GM12874 (cell line): ENCODE results near the gene PAK6.

ENCODE experiments used
- TF ChIP-seq, protein P1 (sequence below): IDR thresholded peaks from 2 replicates; pipeline ENCODE4 v1.5.1; 2011; ENCODE audit warnings: low read depth, mild to moderate bottlenecking, control low read depth, low read length, moderate library complexity; ENCODE audit not compliant: insufficient read depth

Gene PAK6

DNA sequence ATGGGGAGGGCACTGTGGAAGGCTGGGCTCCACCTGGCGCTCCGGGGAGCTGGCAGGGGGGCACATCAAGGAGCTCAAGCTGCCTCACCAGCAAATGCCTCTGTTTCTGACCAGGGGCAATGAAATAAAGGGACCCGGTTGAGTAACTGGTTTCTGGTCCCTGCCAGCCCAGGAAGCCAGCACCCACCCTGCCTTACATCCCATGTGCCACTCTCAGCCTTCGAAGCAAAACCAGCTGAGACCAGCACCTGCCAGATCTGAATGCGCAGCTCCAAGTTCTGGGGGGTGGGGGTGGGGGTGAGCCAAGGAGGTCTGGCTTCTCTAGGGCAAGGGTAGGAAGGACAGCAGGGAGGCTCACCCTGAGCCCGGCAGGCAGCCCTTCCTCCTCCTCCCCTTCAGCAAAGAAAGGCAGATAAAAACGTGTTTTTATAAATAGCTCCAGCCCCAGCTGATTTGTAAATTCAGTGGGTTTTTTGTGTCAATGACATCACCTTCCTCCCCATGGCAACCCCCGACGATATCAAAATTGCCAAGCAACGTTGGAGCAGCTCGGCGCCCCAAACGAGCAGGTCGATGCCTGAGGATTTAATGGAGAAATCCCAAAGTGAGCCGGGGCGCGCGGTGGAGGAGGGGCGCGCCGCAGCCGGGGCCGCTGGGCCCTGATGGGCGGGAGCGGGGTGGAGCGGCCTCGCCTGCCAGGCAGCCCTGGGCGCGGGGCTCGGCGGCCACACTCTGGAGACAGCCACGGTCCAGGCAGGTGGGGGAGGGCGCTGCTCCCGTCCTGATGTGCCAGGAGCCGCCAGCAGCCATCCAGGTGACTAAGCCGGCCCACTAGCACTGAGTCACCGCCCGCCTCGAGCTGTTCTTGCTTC is at the start of gene PAK6:
Gene PAK6 (plus strand): TSS at position 532 of the 872 bp plus-strand sequence. CDS start 25,723 bp downstream, outside the sequence.
- TF ChIP-seq, protein P1, sequence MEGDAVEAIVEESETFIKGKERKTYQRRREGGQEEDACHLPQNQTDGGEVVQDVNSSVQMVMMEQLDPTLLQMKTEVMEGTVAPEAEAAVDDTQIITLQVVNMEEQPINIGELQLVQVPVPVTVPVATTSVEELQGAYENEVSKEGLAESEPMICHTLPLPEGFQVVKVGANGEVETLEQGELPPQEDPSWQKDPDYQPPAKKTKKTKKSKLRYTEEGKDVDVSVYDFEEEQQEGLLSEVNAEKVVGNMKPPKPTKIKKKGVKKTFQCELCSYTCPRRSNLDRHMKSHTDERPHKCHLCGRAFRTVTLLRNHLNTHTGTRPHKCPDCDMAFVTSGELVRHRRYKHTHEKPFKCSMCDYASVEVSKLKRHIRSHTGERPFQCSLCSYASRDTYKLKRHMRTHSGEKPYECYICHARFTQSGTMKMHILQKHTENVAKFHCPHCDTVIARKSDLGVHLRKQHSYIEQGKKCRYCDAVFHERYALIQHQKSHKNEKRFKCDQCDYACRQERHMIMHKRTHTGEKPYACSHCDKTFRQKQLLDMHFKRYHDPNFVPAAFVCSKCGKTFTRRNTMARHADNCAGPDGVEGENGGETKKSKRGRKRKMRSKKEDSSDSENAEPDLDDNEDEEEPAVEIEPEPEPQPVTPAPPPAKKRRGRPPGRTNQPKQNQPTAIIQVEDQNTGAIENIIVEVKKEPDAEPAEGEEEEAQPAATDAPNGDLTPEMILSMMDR, result no peak

DNA sequence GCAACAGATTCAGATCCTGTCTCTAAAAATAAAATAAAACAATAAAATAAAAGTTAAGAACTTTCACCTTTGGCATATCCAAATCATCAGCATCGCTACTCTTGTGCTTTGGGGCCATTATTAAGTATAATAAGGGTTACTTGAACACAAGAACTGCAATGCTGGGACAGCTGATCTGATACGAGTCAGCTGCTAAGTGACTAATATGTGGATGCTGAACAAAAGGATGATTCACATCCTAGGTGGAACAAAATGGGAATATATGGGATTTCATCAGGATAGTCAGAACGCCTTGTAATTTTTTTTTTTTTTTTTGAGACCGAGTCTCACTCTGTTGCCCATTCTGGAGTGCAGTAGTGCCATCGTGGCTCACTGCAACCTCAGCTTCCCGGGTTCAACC is 48.3 kb upstream of the PAK6 start:
- TF ChIP-seq, protein P1, result no peak

DNA sequence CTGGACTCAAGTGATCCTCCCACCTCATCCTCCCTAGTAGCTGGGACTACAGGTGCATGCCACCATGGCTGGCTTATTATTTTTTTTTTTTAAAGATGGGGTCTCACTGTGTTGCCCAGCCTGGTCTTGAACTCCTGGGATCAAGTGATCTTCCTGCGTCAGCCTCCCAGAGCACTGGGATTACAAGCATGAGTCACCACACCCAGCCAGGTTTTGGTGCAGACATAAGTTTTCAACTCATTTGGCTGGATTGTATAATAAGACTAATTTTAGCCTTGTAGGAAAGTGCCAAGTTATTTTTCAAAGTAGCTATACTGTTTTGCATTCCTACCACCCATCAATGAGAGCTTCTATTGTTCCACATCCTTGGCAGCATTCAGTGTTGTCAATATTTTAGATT is 45.9 kb upstream of the PAK6 start:
- TF ChIP-seq, protein P1, result no peak

DNA sequence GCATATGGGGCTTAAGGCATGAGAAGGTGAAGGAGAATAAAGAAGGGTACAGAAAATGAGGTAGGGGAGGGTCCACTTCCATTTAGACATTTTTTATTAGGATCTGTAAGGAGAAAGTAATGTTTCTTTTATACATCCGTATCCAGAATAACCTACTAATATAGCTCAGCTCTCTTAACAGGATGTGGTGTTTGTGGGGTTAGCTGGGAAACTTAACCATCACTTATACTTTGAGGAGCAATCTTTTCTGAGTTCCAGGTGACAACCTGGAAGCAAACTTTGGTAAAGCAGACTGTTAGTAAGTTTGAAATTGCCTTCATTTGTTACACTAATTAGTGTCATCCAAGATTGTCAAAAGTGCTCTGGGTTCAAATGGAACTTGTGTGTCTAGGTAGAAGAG is 41.4 kb upstream of the PAK6 start:
- TF ChIP-seq, protein P1, result no peak

DNA sequence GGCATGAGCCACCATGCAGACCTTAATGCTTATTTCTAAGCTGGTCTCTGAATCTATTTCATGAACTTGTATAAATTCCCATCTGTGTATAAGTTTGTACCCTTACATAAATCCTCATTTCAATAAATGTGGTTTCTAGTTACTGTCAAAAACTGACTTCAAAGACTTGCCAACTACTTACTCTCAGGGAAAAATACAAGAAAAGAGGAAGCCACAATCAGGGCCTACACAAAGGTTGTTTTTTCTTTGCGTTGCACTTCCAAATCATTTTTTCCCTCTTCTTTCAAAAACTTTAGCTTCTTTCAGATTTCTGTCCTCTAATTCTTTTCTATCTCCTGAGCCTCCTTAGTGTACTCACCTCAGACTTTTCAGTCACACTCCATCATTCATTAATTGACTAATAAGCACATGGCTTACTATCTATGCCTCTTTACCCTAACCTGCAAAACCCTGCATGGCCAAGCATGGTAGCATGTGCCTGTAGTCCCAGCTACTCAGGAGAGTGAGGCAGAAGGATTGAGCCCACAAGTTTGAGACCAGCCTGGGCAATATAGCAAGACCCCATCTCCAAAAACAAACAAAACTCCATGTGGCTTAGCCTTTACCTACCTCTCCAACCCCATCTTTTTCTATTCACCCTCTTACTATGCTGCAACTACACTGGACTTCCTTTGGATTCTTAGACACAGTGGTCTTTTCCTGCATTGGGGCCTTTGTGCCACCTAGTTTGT is 40.3 kb upstream of the PAK6 start:
- TF ChIP-seq, protein P1, result no peak

DNA sequence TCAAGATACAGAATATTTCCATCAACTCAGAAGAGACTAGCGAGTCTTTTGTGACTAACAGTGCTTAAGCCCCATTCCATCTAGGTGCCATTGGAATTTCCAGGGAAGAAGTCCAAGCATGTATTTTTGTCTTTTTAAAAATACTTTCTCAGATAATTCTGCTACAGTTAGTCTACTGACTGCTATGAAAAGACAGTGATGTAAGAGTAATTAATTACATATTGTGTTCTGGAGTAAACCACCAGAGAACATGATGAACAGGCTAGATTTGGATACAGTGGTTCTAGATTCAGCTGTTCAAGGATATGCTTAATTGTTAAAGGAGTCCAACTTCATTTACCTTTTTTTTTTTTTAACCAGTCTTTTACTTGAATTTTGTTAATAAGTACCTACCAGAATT is 34.8 kb upstream of the PAK6 start:
- TF ChIP-seq, protein P1, result no peak

DNA sequence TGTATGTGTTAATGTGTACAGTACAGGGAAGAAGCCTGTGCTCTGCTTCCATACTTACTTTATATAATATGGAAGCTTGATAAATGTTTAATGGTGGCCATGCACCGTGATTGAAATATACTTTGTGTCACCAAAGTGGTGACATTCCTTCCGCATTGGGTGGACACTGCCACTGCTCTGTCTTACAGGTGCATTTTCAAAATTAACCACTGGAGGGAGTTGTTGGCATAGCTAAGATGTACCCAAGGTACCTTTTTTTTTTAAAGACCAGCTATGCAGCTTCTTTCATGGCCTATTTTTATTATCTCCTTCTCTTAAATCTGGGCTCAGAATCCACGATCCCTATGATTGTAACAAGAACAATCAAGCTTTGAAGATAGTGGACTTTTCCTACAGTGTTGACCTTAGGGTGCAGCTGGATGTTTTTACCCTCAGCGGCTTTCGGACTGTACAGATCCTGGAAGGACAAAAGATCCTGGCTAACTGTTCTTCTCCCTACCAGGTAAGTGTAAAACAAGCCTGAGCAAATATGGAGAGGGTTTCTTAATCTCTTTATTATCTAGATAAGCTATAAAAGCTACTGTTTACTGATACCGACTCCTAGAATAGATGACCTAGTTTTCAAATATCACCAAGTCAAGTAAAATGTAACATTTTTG is 21.6 kb upstream of the PAK6 start:
- TF ChIP-seq, protein P1, result peak; percentile 62
